ENCODE measurements around the gene WDR3.

GRCh38 chr1:118008011-118008410, 78.5 kb downstream of the WDR3 start:
- TF ChIP-seq TAF1 (IDR thresholded peaks at IDR 0.05; ENCODE audit: borderline replicate concordance, low read depth, low read length): no peak
- TF ChIP-seq POLR2AphosphoS5 (IDR thresholded peaks at IDR 0.05; ENCODE audit: low read depth, low read length): no peak
- TF ChIP-seq POLR2A (IDR thresholded peaks at IDR 0.05; ENCODE audit: low read depth, low read length): no peak
